HepG2 (cell line): ENCODE data around the gene LRRTM3. TPM values are rescaled to one million over a fixed set of nuclear protein-coding genes. Genes with fewer than 3 reads are reported as not detected.

Experiments used
- BCL6 ChIP-seq: IDR thresholded peaks from 2 replicates; pipeline ENCODE4 v1.6.1; 2016; ENCODE audit warnings: missing genetic modification reagents, missing compliant biosample characterization
- GLI4 ChIP-seq: sonication (generic); formaldehyde crosslinking; IDR thresholded peaks from 2 replicates; pipeline ENCODE4 v1.5.1; 2020; ENCODE audit warnings: missing genetic modification reagents, mild to moderate bottlenecking, moderate library complexity, borderline replicate concordance
- MEF2D ChIP-seq: sonication (generic); formaldehyde crosslinking; IDR thresholded peaks from 2 replicates; pipeline ENCODE4 v1.5.1; 2020; ENCODE audit warnings: mild to moderate bottlenecking, missing genetic modification reagents
- NRL ChIP-seq: sonication (generic); formaldehyde crosslinking; IDR thresholded peaks from 2 replicates; pipeline ENCODE4 v1.5.0; 2020; ENCODE audit warnings: missing genetic modification reagents, mild to moderate bottlenecking, moderate library complexity, borderline replicate concordance
- PRDM4 ChIP-seq: sonication (generic); formaldehyde crosslinking; IDR thresholded peaks from 2 replicates; pipeline ENCODE4 v1.9.0; 2021; ENCODE audit warnings: missing genetic modification reagents, borderline replicate concordance
- polyA plus RNA-seq, 8 experiments: library from polyadenylated mRNA; depleted of rRNA in 3 of 8; stranded (reverse) in 7 of 8; unstranded in 1 of 8; fragments of >200 nt; fragmentation: Illumina TruSeq in 4 of 8; extraction: Trizol in 4 of 8; gene quantifications; 2 replicates each; pipeline versions ENCODE4 v1.2.1 to v1.2.3, GENCODE V29; 2011 to 2016; ENCODE audit warnings: low read depth in 4 of 8, missing spikeins in 1 of 8, mixed read lengths in 1 of 8; ENCODE audit not compliant: insufficient read depth in 1 of 8
- total RNA-seq, 5 experiments: library from RNA; depleted of rRNA; stranded (reverse); fragments of >200 nt; fragmentation: Illumina TruSeq; extraction: Trizol; gene quantifications; 2 replicates each; pipeline ENCODE4 v1.2.3, GENCODE V29; 2016; ENCODE audit warnings: low read depth in 1 of 5
- TF ChIP-seq, protein P1 (sequence below): IDR thresholded peaks from 2 replicates; pipeline ENCODE4 v1.6.1; 2016; ENCODE audit warnings: low read depth, missing genetic modification reagents, missing compliant biosample characterization
- TF ChIP-seq, protein P2 (sequence below): sonication (generic); formaldehyde crosslinking; IDR thresholded peaks from 2 replicates; pipeline ENCODE4 v1.4.0; 2020; ENCODE audit warnings: missing genetic modification reagents, borderline replicate concordance

LRRTM3 gene
- total and polyA plus RNA-seq, 2 of the 13 experiments (the other 11 are each of a cell fraction or from before 2014, with no cell fraction given) = not detected

DNA sequence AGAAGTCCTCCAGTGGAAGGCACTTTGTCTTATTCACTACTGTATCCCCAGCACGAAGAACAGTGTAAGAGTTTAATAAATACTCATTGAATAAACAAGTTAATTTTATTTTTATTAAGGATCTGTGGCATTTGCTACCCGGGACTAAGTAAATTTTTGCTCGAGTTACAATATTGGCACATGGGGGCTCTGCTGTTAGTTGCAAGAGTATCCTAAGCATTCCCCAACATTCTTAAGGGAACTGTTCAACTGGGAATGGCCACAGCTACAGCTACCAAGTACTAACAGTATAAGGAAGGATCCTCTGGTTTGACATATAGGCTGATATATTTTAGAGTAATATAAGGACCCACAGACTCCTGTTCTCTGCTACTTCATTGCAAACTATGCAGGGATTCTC is 8.7 kb upstream of the LRRTM3 start (continued):
- TF ChIP-seq, protein P1, sequence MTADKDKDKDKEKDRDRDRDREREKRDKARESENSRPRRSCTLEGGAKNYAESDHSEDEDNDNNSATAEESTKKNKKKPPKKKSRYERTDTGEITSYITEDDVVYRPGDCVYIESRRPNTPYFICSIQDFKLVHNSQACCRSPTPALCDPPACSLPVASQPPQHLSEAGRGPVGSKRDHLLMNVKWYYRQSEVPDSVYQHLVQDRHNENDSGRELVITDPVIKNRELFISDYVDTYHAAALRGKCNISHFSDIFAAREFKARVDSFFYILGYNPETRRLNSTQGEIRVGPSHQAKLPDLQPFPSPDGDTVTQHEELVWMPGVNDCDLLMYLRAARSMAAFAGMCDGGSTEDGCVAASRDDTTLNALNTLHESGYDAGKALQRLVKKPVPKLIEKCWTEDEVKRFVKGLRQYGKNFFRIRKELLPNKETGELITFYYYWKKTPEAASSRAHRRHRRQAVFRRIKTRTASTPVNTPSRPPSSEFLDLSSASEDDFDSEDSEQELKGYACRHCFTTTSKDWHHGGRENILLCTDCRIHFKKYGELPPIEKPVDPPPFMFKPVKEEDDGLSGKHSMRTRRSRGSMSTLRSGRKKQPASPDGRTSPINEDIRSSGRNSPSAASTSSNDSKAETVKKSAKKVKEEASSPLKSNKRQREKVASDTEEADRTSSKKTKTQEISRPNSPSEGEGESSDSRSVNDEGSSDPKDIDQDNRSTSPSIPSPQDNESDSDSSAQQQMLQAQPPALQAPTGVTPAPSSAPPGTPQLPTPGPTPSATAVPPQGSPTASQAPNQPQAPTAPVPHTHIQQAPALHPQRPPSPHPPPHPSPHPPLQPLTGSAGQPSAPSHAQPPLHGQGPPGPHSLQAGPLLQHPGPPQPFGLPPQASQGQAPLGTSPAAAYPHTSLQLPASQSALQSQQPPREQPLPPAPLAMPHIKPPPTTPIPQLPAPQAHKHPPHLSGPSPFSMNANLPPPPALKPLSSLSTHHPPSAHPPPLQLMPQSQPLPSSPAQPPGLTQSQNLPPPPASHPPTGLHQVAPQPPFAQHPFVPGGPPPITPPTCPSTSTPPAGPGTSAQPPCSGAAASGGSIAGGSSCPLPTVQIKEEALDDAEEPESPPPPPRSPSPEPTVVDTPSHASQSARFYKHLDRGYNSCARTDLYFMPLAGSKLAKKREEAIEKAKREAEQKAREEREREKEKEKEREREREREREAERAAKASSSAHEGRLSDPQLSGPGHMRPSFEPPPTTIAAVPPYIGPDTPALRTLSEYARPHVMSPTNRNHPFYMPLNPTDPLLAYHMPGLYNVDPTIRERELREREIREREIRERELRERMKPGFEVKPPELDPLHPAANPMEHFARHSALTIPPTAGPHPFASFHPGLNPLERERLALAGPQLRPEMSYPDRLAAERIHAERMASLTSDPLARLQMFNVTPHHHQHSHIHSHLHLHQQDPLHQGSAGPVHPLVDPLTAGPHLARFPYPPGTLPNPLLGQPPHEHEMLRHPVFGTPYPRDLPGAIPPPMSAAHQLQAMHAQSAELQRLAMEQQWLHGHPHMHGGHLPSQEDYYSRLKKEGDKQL = no peak
- TF ChIP-seq, protein P2, sequence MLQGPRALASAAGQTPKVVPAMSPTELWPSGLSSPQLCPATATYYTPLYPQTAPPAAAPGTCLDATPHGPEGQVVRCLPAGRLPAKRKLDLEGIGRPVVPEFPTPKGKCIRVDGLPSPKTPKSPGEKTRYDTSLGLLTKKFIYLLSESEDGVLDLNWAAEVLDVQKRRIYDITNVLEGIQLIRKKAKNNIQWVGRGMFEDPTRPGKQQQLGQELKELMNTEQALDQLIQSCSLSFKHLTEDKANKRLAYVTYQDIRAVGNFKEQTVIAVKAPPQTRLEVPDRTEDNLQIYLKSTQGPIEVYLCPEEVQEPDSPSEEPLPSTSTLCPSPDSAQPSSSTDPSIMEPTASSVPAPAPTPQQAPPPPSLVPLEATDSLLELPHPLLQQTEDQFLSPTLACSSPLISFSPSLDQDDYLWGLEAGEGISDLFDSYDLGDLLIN = no peak
- no peak for TF ChIP-seq PRDM4
- TF ChIP-seq NRL (CRISPR knock-in tag) = no peak
- no peak for TF ChIP-seq BCL6
- TF ChIP-seq GLI4 = no peak
- no peak for TF ChIP-seq MEF2D (CRISPR knock-in tag)
- TF ChIP-seq, all 625 proteins: peak for 0
